Stomach (tissue), 4 donors: Measurements from ENCODE around the gene CRYZ.

Experiments
- EP300 ChIP-seq: sonication (generic); formaldehyde crosslinking; IDR thresholded peaks from one replicate; pipeline ENCODE4 v1.6.1; 2017; ENCODE audit warnings: antibody characterized with exemption
- POLR2A ChIP-seq, 4 donors: fragments of 450-650 bp; IDR thresholded peaks; one replicate each; pipeline ENCODE4 v1.6.1; 2016; ENCODE audit warnings: antibody characterized with exemption in 4 of 4, control low read depth in 2 of 4, mild to moderate bottlenecking in 1 of 4, moderate library complexity in 1 of 4
- POLR2AphosphoS5 ChIP-seq, 3 donors: sonication (generic); formaldehyde crosslinking; IDR thresholded peaks; one replicate each; pipeline ENCODE4 v1.6.1; 2016; ENCODE audit warnings: antibody characterized with exemption in 3 of 3
- TF ChIP-seq, protein P1 (sequence below), 7 experiments: fragments of 450-650 bp in 4 of 7; fragments of 200-600 bp in 3 of 7; sonication (generic) in 3 of 7; IDR thresholded peaks; one replicate each; pipeline ENCODE4 v1.5.1; 2016 to 2019; ENCODE audit warnings: antibody characterized with exemption in 7 of 7, control low read depth in 2 of 7, mild to moderate bottlenecking in 1 of 7

DNA sequence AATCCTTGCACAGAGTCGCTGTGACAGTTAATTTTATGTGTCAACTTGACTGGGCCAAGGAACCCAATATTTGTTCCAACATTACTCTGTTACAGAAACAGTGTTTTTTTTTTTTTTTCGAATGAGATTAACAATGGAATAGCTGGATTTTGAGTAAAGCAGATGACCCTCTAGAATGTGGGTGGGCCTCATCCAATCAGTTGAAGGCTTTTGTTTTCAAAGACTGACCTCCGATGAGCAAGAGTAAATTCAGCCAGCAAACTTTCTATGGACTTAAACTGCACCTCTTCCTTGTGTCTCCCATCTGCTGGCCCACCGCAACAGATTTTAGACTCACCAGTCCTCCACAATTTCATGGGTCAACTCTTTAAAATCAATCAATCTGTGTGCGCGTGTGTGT is 17.0 kb downstream of the CRYZ start:
- TF ChIP-seq, protein P1, sequence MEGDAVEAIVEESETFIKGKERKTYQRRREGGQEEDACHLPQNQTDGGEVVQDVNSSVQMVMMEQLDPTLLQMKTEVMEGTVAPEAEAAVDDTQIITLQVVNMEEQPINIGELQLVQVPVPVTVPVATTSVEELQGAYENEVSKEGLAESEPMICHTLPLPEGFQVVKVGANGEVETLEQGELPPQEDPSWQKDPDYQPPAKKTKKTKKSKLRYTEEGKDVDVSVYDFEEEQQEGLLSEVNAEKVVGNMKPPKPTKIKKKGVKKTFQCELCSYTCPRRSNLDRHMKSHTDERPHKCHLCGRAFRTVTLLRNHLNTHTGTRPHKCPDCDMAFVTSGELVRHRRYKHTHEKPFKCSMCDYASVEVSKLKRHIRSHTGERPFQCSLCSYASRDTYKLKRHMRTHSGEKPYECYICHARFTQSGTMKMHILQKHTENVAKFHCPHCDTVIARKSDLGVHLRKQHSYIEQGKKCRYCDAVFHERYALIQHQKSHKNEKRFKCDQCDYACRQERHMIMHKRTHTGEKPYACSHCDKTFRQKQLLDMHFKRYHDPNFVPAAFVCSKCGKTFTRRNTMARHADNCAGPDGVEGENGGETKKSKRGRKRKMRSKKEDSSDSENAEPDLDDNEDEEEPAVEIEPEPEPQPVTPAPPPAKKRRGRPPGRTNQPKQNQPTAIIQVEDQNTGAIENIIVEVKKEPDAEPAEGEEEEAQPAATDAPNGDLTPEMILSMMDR (IDR thresholded peaks at IDR 0.05), result no peak
- TF ChIP-seq EP300 (no peak), POLR2AphosphoS5 (IDR thresholded peaks at IDR 0.05) (no peak), POLR2A (IDR thresholded peaks at IDR 0.05) (no peak)
